Spleen (tissue), 11 donors: Measurements from ENCODE around the gene PTBP2. TPM values are rescaled to one million over a fixed set of nuclear protein-coding genes. Genes with fewer than 3 reads are reported as not detected.

Source experiments
- DNase-seq: peaks from one replicate; pipeline ENCODE4 v3.0.0-alpha.2; 2020
- H3K27ac ChIP-seq, 8 donors: fragments of 200-600 bp; sonication (generic) in 7 of 8; 1 replicate in 4 of 8; 2 replicates in 4 of 8; pipeline versions ENCODE4 v1.5.0 to v1.8.0; 2016 to 2021; ENCODE audit warnings: inconsistent platforms in 4 of 8, mild to moderate bottlenecking in 4 of 8, moderate library complexity in 1 of 8
- H3K27me3 ChIP-seq, 7 donors: fragments of 200-600 bp; sonication (generic) in 6 of 7; replicated peaks in 1 of 7; 1 replicate in 4 of 7; 2 replicates in 3 of 7; pipeline versions ENCODE4 v1.5.0 to v1.8.0; 2016 to 2021; ENCODE audit warnings: inconsistent platforms in 3 of 7, mild to moderate bottlenecking in 1 of 7
- H3K36me3 ChIP-seq, 6 donors: fragments of 200-600 bp; sonication (generic) in 5 of 6; 1 replicate in 4 of 6; 2 replicates in 2 of 6; pipeline versions ENCODE4 v1.5.0 to v1.8.0; 2016 to 2021; ENCODE audit warnings: inconsistent platforms in 2 of 6
- H3K4me1 ChIP-seq, 6 donors: fragments of 200-600 bp; sonication (generic) in 5 of 6; 1 replicate in 3 of 6; 2 replicates in 3 of 6; pipeline versions ENCODE4 v1.5.0 to v1.8.0; 2016 to 2021; ENCODE audit warnings: inconsistent platforms in 3 of 6
- H3K4me3 ChIP-seq, 8 donors: fragments of 200-600 bp; sonication (generic) in 7 of 8; 1 replicate in 4 of 8; 2 replicates in 4 of 8; pipeline versions ENCODE4 v1.5.0 to v1.8.0; 2016 to 2021; ENCODE audit warnings: inconsistent platforms in 4 of 8, mild to moderate bottlenecking in 4 of 8, moderate library complexity in 2 of 8
- H3K9me3 ChIP-seq, 8 donors: fragments of 200-600 bp; sonication (generic) in 7 of 8; 1 replicate in 4 of 8; 2 replicates in 4 of 8; pipeline versions ENCODE4 v1.5.0 to v1.8.0; 2016 to 2021; ENCODE audit warnings: inconsistent platforms in 4 of 8
- CTCF ChIP-seq, 11 experiments: fragments of 200-600 bp in 7 of 11; fragments of 450-650 bp in 4 of 11; sonication (generic) in 4 of 11; IDR thresholded peaks in 8 of 11; conservative IDR thresholded peaks in 3 of 11; 1 replicate in 7 of 11; 2 replicates in 4 of 11; pipeline versions ENCODE4 v1.4.0 to v1.8.0; 2016 to 2021; ENCODE audit warnings: antibody characterized with exemption in 11 of 11, inconsistent platforms in 4 of 11, mild to moderate bottlenecking in 1 of 11
- POLR2A ChIP-seq, 3 donors: fragments of 450-650 bp; IDR thresholded peaks; one replicate each; pipeline ENCODE4 v1.5.1; 2017; ENCODE audit warnings: antibody characterized with exemption in 3 of 3, mild to moderate bottlenecking in 1 of 3
- POLR2AphosphoS5 ChIP-seq, 3 donors: sonication (generic); formaldehyde crosslinking; IDR thresholded peaks; one replicate each; pipeline ENCODE4 v1.5.1; 2017; ENCODE audit warnings: antibody characterized with exemption in 3 of 3
- WGBS, 5 donors: extraction: QIAGEN DNeasy Blood & Tissue Kit in 3 of 5; methylation state at CpG; one replicate each; pipeline versions ENCODE4 v1.1.5 to v1.1.7; 2013 to 2018; 5-methylcytosine and 5-hydroxymethylcytosine counted together
- intact Hi-C: fragments of 100-400 bp; cut with DNase I; formaldehyde crosslinking; loops from one replicate; pipeline ENCODE4 v1.15.0; 2023; ENCODE audit warnings: low total_unique reads
- polyA plus RNA-seq, 3 donors: library from polyadenylated mRNA; stranded (reverse); fragments of 200-250 nt; gene quantifications; one replicate each; pipeline ENCODE4 v1.2.1, GENCODE V29; 2013
- total RNA-seq, 7 donors: library from RNA; depleted of rRNA in 3 of 7; stranded (reverse); fragments of >200 nt in 3 of 7; fragmentation: NEBNext Ultra II Directional in 4 of 7; extraction: Animal tissue kit (Norgen Biotek cat#: 25700) in 4 of 7; gene quantifications; one replicate each; pipeline versions ENCODE4 v1.1.0 to v1.2.1, GENCODE V29; 2016 to 2021
- donor health status: healthy with polysubstance abuse.
- donor health status: DM: no; HTN: no; CAD: no; lungs with moderate emphysema.
- donor health status: DM: no; HTN: no; CAD: no.
- donor health status: Bipolar disorder and iron deficiency.
- donor health status: healthy.
- donor health status: DM: no; HTN: no; CAD: no.
- donor health status: DM: yes; HTN: yes; CAD: no.

The PTBP2 gene
- total and polyA plus RNA-seq, 10 donors: 15.4 to 89.9 (median 25.9) TPM

- Histone ChIP-seq H3K27me3 (no peaks in the 10 kb centered on the region), H3K4me1 (no peaks in the 10 kb centered on the region), H3K9me3 (no peaks in the 10 kb centered on the region), H3K36me3 (no peaks in the 10 kb centered on the region), H3K4me3 (no peak overlapping the region), H3K27ac (no peak overlapping the region)
- intact Hi-C loops: no loop called here
- no peak for DNase-seq
- TF ChIP-seq POLR2A (IDR thresholded peaks at IDR 0.05): no peak
- no peak for TF ChIP-seq POLR2AphosphoS5 (IDR thresholded peaks at IDR 0.05)
- no peak for TF ChIP-seq CTCF (IDR thresholded peaks at IDR 0.05 in 8 of 11, conservative IDR thresholded peaks at IDR 0.05 in 3 of 11)
- WGBS, 5 donors: 73 to 87% (median 84%) methylated on average over 7 of the region's 7 CpGs
Measured at GRCh38 chr1:96837057-96837780, 115.6 kb downstream of the PTBP2 start.

- H3K4me1 ChIP-seq: no peaks in the 10 kb centered on the region
- intact Hi-C loops: no loop called here
- TF ChIP-seq CTCF (IDR thresholded peaks at IDR 0.05 in 8 of 11, conservative IDR thresholded peaks at IDR 0.05 in 3 of 11): no peak
- TF ChIP-seq POLR2A (IDR thresholded peaks at IDR 0.05): no peak
- TF ChIP-seq POLR2AphosphoS5 (IDR thresholded peaks at IDR 0.05): no peak
- H3K4me3 ChIP-seq: no peak overlapping the region
- no peak for DNase-seq
- no peak overlapping the region for H3K27ac ChIP-seq
- H3K9me3 ChIP-seq: no peaks in the 10 kb centered on the region
- no peaks in the 10 kb centered on the region for H3K27me3 ChIP-seq
- H3K36me3 ChIP-seq: no peaks in the 10 kb centered on the region
- 69 to 88% (median 81%) methylated on average over 2 of the region's 2 CpGs for WGBS, 5 donors
Measured at GRCh38 chr1:96837781-96838216, 116.2 kb downstream of the PTBP2 start.

- H3K4me3 ChIP-seq: no peak overlapping the region
- no peaks in the 10 kb centered on the region for H3K27me3 ChIP-seq
- H3K27ac ChIP-seq: no peak overlapping the region
- H3K4me1 ChIP-seq: no peaks in the 10 kb centered on the region
- 87 to 94% (median 89%) methylated on average over 3 of the region's 3 CpGs for WGBS, 5 donors
- TF ChIP-seq POLR2AphosphoS5 (IDR thresholded peaks at IDR 0.05) (no peak), CTCF (IDR thresholded peaks at IDR 0.05 in 8 of 11, conservative IDR thresholded peaks at IDR 0.05 in 3 of 11) (no peak), POLR2A (IDR thresholded peaks at IDR 0.05) (no peak)
- no peaks in the 10 kb centered on the region for H3K36me3 ChIP-seq
- no peaks in the 10 kb centered on the region for H3K9me3 ChIP-seq
- intact Hi-C loops: no loop called here
- DNase-seq: no peak
Measured at GRCh38 chr1:96840396-96840795, 118.8 kb downstream of the PTBP2 start.

GRCh38 chr1:96842215-96842614, 120.6 kb downstream of the PTBP2 start:
- no peak overlapping the region for H3K4me3 ChIP-seq
- no peak overlapping the region for H3K27ac ChIP-seq
- no peaks in the 10 kb centered on the region for H3K4me1 ChIP-seq
- no peaks in the 10 kb centered on the region for H3K36me3 ChIP-seq
- DNase-seq: no peak
- no peak for TF ChIP-seq POLR2AphosphoS5 (IDR thresholded peaks at IDR 0.05)
- no peak for TF ChIP-seq POLR2A (IDR thresholded peaks at IDR 0.05)
- TF ChIP-seq CTCF (IDR thresholded peaks at IDR 0.05 in 8 of 11, conservative IDR thresholded peaks at IDR 0.05 in 3 of 11): no peak
- H3K9me3 ChIP-seq: no peaks in the 10 kb centered on the region
- H3K27me3 ChIP-seq: no peaks in the 10 kb centered on the region
- intact Hi-C loops: no loop called here
